ENCODE data around the gene FAM89B.

DNA sequence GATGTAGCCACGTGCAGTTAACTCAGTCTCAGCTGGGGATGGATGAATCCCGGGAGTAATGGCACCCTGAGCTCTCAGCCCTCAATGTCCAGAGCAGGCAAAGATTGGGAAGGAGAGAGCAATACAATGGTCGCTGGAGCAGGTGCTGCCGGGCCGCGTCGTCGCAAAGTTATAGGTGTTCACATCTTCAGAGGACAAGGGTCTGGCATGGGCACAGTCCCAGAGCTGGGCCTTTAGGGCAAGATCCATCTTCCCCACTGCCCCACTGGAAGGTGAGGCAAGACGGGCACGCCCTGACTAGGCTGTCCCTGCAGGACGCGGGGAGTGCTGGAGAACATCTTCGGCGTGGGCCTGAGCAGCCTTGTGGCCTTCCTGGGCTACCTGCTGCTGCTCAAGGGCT is 50.8 kb downstream of the FAM89B start:
- TF ChIP-seq, protein P1, sequence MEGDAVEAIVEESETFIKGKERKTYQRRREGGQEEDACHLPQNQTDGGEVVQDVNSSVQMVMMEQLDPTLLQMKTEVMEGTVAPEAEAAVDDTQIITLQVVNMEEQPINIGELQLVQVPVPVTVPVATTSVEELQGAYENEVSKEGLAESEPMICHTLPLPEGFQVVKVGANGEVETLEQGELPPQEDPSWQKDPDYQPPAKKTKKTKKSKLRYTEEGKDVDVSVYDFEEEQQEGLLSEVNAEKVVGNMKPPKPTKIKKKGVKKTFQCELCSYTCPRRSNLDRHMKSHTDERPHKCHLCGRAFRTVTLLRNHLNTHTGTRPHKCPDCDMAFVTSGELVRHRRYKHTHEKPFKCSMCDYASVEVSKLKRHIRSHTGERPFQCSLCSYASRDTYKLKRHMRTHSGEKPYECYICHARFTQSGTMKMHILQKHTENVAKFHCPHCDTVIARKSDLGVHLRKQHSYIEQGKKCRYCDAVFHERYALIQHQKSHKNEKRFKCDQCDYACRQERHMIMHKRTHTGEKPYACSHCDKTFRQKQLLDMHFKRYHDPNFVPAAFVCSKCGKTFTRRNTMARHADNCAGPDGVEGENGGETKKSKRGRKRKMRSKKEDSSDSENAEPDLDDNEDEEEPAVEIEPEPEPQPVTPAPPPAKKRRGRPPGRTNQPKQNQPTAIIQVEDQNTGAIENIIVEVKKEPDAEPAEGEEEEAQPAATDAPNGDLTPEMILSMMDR (IDR thresholded peaks at IDR 0.05; ENCODE audit: control extremely low read depth in 1 of 3, insufficient read depth in 1 of 3, low read depth in 1 of 3, low read length in 3 of 3): no peak
- TF ChIP-seq SP1 (IDR thresholded peaks at IDR 0.05; ENCODE audit: low read depth, low read length) (no peak), POLR2A (IDR thresholded peaks at IDR 0.05; ENCODE audit: control extremely low read depth in 1 of 2, low read depth in 2 of 2, low read length in 2 of 2) (no peak)

All from H1 (cell line).